ENCODE results near the gene CDH11. TPM values are rescaled to one million over a fixed set of nuclear protein-coding genes. Genes with fewer than 3 reads are reported as not detected.

The CDH11 gene
- total RNA-seq, 1 experiment from 2014 or later, result 0.64 TPM

GRCh38 chr16:65120461-65120830, 1.4 kb downstream of the CDH11 start:
- no TSS peak for BruUV-seq (replicated peaks)
- H3K27ac ChIP-seq (ENCODE audit: low read length), result no peak overlapping the region
- H3K4me1 ChIP-seq (ENCODE audit: control insufficient read depth, insufficient read depth, low read length), result 0 out of 2 replicates have a peak, but pooled peaks cover 3% of the 10 kb centered on the region
- TF ChIP-seq SIN3A (IDR thresholded peaks at IDR 0.05; ENCODE audit: borderline replicate concordance, insufficient read depth, low read depth, low read length) (no peak), REST (IDR thresholded peaks at IDR 0.05; ENCODE audit: insufficient read depth in 1 of 2, low read depth in 2 of 2, low read length in 1 of 2) (no peak), TCF7L2 (IDR thresholded peaks at IDR 0.05; ENCODE audit: low read depth, low read length) (no peak), CTCF (IDR thresholded peaks at IDR 0.05) (no peak), POLR2AphosphoS5 (IDR thresholded peaks at IDR 0.05; ENCODE audit: low read depth, low read length) (no peak)
- H3K27me3 ChIP-seq (ENCODE audit: control insufficient read depth, insufficient read depth, low read length), result peaks cover 7% of the 10 kb centered on the region
- no peaks in the 10 kb centered on the region for H3K36me3 ChIP-seq (ENCODE audit: control insufficient read depth, insufficient read depth, low read length)
- DNase-seq (ENCODE audit: low read depth, low spot score) (no peak), ATAC-seq (no peak)
- in situ Hi-C loops (cut with HindIII; ENCODE audit: low pct_unique_long_range_greater_than_20kb, low sequenced_read_pairs) (no loop called here), intact Hi-C loops (cut with micrococcal nuclease; ENCODE audit: unreplicated experiment) (no loop called here)
- POLR2A ChIA-PET, result no interaction called here
- H3K4me3 ChIP-seq (ENCODE audit: low read depth in 2 of 2, low read length in 2 of 2), result peak overlapping the region in 1 of 2 experiments; percentile 41; a peak in 1 of 4 replicates
- H3K9me3 ChIP-seq (ENCODE audit: control insufficient read depth, insufficient read depth, low read depth, low read length), result no peaks in the 10 kb centered on the region
- CTCF ChIA-PET, result no interaction called here

GRCh38 chr16:65119901-65120401, 1.9 kb downstream of the CDH11 start:
- CTCF ChIA-PET, result no interaction called here
- POLR2A ChIA-PET, result no interaction called here
- BruUV-seq (replicated peaks), result no TSS peak
- ATAC-seq, result no peak
- H3K9me3 ChIP-seq (ENCODE audit: control insufficient read depth, insufficient read depth, low read depth, low read length), result no peaks in the 10 kb centered on the region
- in situ Hi-C loops (cut with HindIII; ENCODE audit: low pct_unique_long_range_greater_than_20kb, low sequenced_read_pairs) (no loop called here), intact Hi-C loops (cut with micrococcal nuclease; ENCODE audit: unreplicated experiment) (loop anchor here (10.0 kb wide), 1 partner anchor 1655 kb away; no protein-coding TSS in a partner anchor)
- H3K4me1 ChIP-seq (ENCODE audit: control insufficient read depth, insufficient read depth, low read length), result 0 out of 2 replicates have a peak, but pooled peaks cover 3% of the 10 kb centered on the region
- H3K36me3 ChIP-seq (ENCODE audit: control insufficient read depth, insufficient read depth, low read length), result no peaks in the 10 kb centered on the region
- peaks cover 7% of the 10 kb centered on the region for H3K27me3 ChIP-seq (ENCODE audit: control insufficient read depth, insufficient read depth, low read length)
- DNase-seq (ENCODE audit: low read depth, low spot score), result no peak
- no peak for TF ChIP-seq TCF7L2 (IDR thresholded peaks at IDR 0.05; ENCODE audit: low read depth, low read length)
- TF ChIP-seq CTCF (IDR thresholded peaks at IDR 0.05), result no peak
- TF ChIP-seq SIN3A (IDR thresholded peaks at IDR 0.05; ENCODE audit: borderline replicate concordance, insufficient read depth, low read depth, low read length), result no peak
- TF ChIP-seq REST (IDR thresholded peaks at IDR 0.05; ENCODE audit: insufficient read depth in 1 of 2, low read depth in 2 of 2, low read length in 1 of 2), result no peak
- TF ChIP-seq POLR2AphosphoS5 (IDR thresholded peaks at IDR 0.05; ENCODE audit: low read depth, low read length), result no peak
- peak overlapping the region in 1 of 2 experiments; percentile 41; a peak in 1 of 4 replicates for H3K4me3 ChIP-seq (ENCODE audit: low read depth in 2 of 2, low read length in 2 of 2)
- no peak overlapping the region for H3K27ac ChIP-seq (ENCODE audit: low read length)
